ENCODE measurements around the gene ADGRF5. TPM values are rescaled to one million over a fixed set of nuclear protein-coding genes. Genes with fewer than 3 reads are reported as not detected.

ADGRF5 gene
- total and polyA plus RNA-seq, 2 experiments from 2014 or later, result not detected

- TF ChIP-seq ZNF462 (CRISPR knock-in tag; IDR thresholded peaks at IDR 0.05) (no peak), ZNF331 (CRISPR knock-in tag; IDR thresholded peaks at IDR 0.05; ENCODE audit: low read depth) (no peak), CREB1 (CRISPR knock-in tag; IDR thresholded peaks at IDR 0.05; ENCODE audit: low read depth) (no peak), POLR2AphosphoS5 (IDR thresholded peaks at IDR 0.05; ENCODE audit: low read depth) (no peak), EZH2phosphoT487 (IDR thresholded peaks at IDR 0.05; ENCODE audit: unreplicated experiment) (no peak), CTCF (conservative IDR thresholded peaks at IDR 0.05; ENCODE audit: low read depth in 2 of 2) (no peak), JUNB (IDR thresholded peaks at IDR 0.05; ENCODE audit: unreplicated experiment) (no peak), ZNF114 (CRISPR knock-in tag; IDR thresholded peaks at IDR 0.05) (no peak), NANOG (IDR thresholded peaks at IDR 0.05; ENCODE audit: borderline replicate concordance) (no peak)
These were observed 56.5 kb downstream of the ADGRF5 start (continued) for GRCh38 chr6:46865221-46865620.

GRCh38 chr6:46863791-46864190 lies 57.9 kb downstream of the ADGRF5 start:
- H3K36me3 Mint-ChIP-seq (ENCODE audit: low read depth), result no peaks in the 10 kb centered on the region
- H3K27ac Mint-ChIP-seq, result no peak overlapping the region
- H3K9me3 Mint-ChIP-seq, result no peaks in the 10 kb centered on the region
- Histone ChIP-seq H3K9me2 (ENCODE audit: insufficient read depth) (peaks cover 9% of the 10 kb centered on the region; the same call in 1 of the 2 replicates), H3K27me3 (ENCODE audit: insufficient read depth) (no peaks in the 10 kb centered on the region), H3K4me3 (no peak overlapping the region), H3K4me2 (no peak overlapping the region), H2AFZ (no peak overlapping the region), H3F3A (replicated peaks; ENCODE audit: low read depth) (no peaks in the 10 kb centered on the region), H3K36me3 (ENCODE audit: insufficient read depth) (no peaks in the 10 kb centered on the region), H3K79me2 (replicated peaks; ENCODE audit: insufficient read depth) (no peaks in the 10 kb centered on the region), H3K27ac (ENCODE audit: low read depth) (no peak overlapping the region), H4K20me1 (replicated peaks; ENCODE audit: insufficient read depth) (no peaks in the 10 kb centered on the region), H3K4me1 (ENCODE audit: insufficient read depth) (peaks cover 12% of the 10 kb centered on the region)
- H3K4me1 Mint-ChIP-seq, result peaks cover 17% of the 10 kb centered on the region
- no peak for DNase-seq (ENCODE audit: low spot score)
- no peak for ATAC-seq
- H3K27me3 Mint-ChIP-seq (ENCODE audit: insufficient read depth, low read depth, poor library complexity), result peaks cover 1% of the 10 kb centered on the region
- no peak overlapping the region for H3K4me3 Mint-ChIP-seq
- no peak for TF ChIP-seq ETS1 (IDR thresholded peaks at IDR 0.05)

Data from GM23338 (cell line).